ENCODE results near the gene RETREG1.

RETREG1 gene

GRCh38 chr5:16592255-16592654 lies 24.5 kb downstream of the RETREG1 start:
- Histone ChIP-seq H3K79me1 (ENCODE audit: low read depth, low read length) (no peaks in the 10 kb centered on the region), H2BK5ac (ENCODE audit: low read length) (no peak overlapping the region), H2AFZ (ENCODE audit: low read length) (no peak overlapping the region), H3K4me2 (ENCODE audit: insufficient read depth, low read length, poor library complexity, severe bottlenecking) (no peak overlapping the region), H3K36me3 (replicated peaks in 1 of 2; ENCODE audit: control insufficient read depth in 2 of 2, insufficient read depth in 2 of 2, low read length in 2 of 2) (no peaks in the 10 kb centered on the region), H3K9ac (ENCODE audit: low read depth, low read length, poor library complexity) (no peak overlapping the region), H3K4me3 (ENCODE audit: low read length in 2 of 2) (no peak overlapping the region), H3K4ac (ENCODE audit: low read length) (no peak overlapping the region), H3K4me1 (ENCODE audit: control insufficient read depth in 2 of 2, insufficient read depth in 1 of 2, low read depth in 1 of 2, low read length in 2 of 2) (peaks cover 0 to 5% of the 10 kb centered on the region in 2 donors), H3K23ac (ENCODE audit: low read depth, low read length, poor library complexity) (no peak overlapping the region), H4K8ac (ENCODE audit: low read depth, low read length) (no peak overlapping the region), H3K27me3 (ENCODE audit: control insufficient read depth in 3 of 3, insufficient read depth in 3 of 3, low read depth in 1 of 3, low read length in 3 of 3) (no peaks in the 10 kb centered on the region), H2BK15ac (ENCODE audit: low read length) (no peak overlapping the region), H3K27ac (replicated peaks; ENCODE audit: low read length) (no peak overlapping the region), H2BK12ac (ENCODE audit: low read length) (no peak overlapping the region), H4K91ac (ENCODE audit: low read depth, low read length, poor library complexity) (no peak overlapping the region), H3K14ac (ENCODE audit: low read length) (no peak overlapping the region), H2AK5ac (ENCODE audit: low read depth, low read length) (no peak overlapping the region), H3K9me3 (replicated peaks in 1 of 2; ENCODE audit: control insufficient read depth in 2 of 2, insufficient read depth in 1 of 2, low read depth in 1 of 2, low read length in 2 of 2) (no peaks in the 10 kb centered on the region), H3K18ac (ENCODE audit: low read length) (no peak overlapping the region), H2BK120ac (ENCODE audit: low read depth, low read length) (no peak overlapping the region)
- WGBS, 2 donors (ENCODE audit: extremely low coverage in 2 of 2, insufficient read length in 2 of 2, insufficient replicate concordance in 1 of 2) = no CpG with 5 or more reads among the region's 4 CpGs
- DNase-seq (ENCODE audit: low spot score) = no peak

GRCh38 chr5:16590685-16591084 lies 26.1 kb downstream of the RETREG1 start:
- Histone ChIP-seq H2AK5ac (ENCODE audit: low read depth, low read length) (no peak overlapping the region), H3K79me1 (ENCODE audit: low read depth, low read length) (no peaks in the 10 kb centered on the region), H2BK120ac (ENCODE audit: low read depth, low read length) (no peak overlapping the region), H3K23ac (ENCODE audit: low read depth, low read length, poor library complexity) (no peak overlapping the region), H3K27ac (replicated peaks; ENCODE audit: low read length) (no peak overlapping the region), H2BK12ac (ENCODE audit: low read length) (no peak overlapping the region), H3K4me3 (ENCODE audit: low read length in 2 of 2) (no peak overlapping the region), H4K8ac (ENCODE audit: low read depth, low read length) (no peak overlapping the region), H2BK15ac (ENCODE audit: low read length) (no peak overlapping the region), H3K27me3 (ENCODE audit: control insufficient read depth in 3 of 3, insufficient read depth in 3 of 3, low read depth in 1 of 3, low read length in 3 of 3) (no peaks in the 10 kb centered on the region), H3K4ac (ENCODE audit: low read length) (no peak overlapping the region), H3K4me1 (ENCODE audit: control insufficient read depth in 2 of 2, insufficient read depth in 1 of 2, low read depth in 1 of 2, low read length in 2 of 2) (peaks cover 0 to 3% of the 10 kb centered on the region in 2 donors), H2AFZ (ENCODE audit: low read length) (no peak overlapping the region), H3K4me2 (ENCODE audit: insufficient read depth, low read length, poor library complexity, severe bottlenecking) (no peak overlapping the region), H3K14ac (ENCODE audit: low read length) (no peak overlapping the region), H3K18ac (ENCODE audit: low read length) (peak overlapping the region; percentile 11), H3K9ac (ENCODE audit: low read depth, low read length, poor library complexity) (no peak overlapping the region), H3K9me3 (replicated peaks in 1 of 2; ENCODE audit: control insufficient read depth in 2 of 2, insufficient read depth in 1 of 2, low read depth in 1 of 2, low read length in 2 of 2) (no peaks in the 10 kb centered on the region), H2BK5ac (ENCODE audit: low read length) (no peak overlapping the region), H4K91ac (ENCODE audit: low read depth, low read length, poor library complexity) (no peak overlapping the region), H3K36me3 (replicated peaks in 1 of 2; ENCODE audit: control insufficient read depth in 2 of 2, insufficient read depth in 2 of 2, low read length in 2 of 2) (no peaks in the 10 kb centered on the region)
- no peak for DNase-seq (ENCODE audit: low spot score)
- WGBS, 2 donors (ENCODE audit: extremely low coverage in 2 of 2, insufficient read length in 2 of 2, insufficient replicate concordance in 1 of 2) = no CpG with 5 or more reads among the region's 3 CpGs

GRCh38 chr5:16589658-16590057 lies 27.1 kb downstream of the RETREG1 start:
- DNase-seq (ENCODE audit: low spot score) = no peak
- H2BK5ac ChIP-seq (ENCODE audit: low read length) = no peak overlapping the region
- no peak overlapping the region for H4K8ac ChIP-seq (ENCODE audit: low read depth, low read length)
- no peak overlapping the region for H3K9ac ChIP-seq (ENCODE audit: low read depth, low read length, poor library complexity)
- no peak overlapping the region for H2BK12ac ChIP-seq (ENCODE audit: low read length)
- H3K79me1 ChIP-seq (ENCODE audit: low read depth, low read length) = no peaks in the 10 kb centered on the region
- no peaks in the 10 kb centered on the region for H3K9me3 ChIP-seq (replicated peaks in 1 of 2; ENCODE audit: control insufficient read depth in 2 of 2, insufficient read depth in 1 of 2, low read depth in 1 of 2, low read length in 2 of 2)
- no peak overlapping the region for H3K4me3 ChIP-seq (ENCODE audit: low read length in 2 of 2)
- H4K91ac ChIP-seq (ENCODE audit: low read depth, low read length, poor library complexity) = no peak overlapping the region
- H3K4me2 ChIP-seq (ENCODE audit: insufficient read depth, low read length, poor library complexity, severe bottlenecking) = no peak overlapping the region
- no peak overlapping the region for H2AFZ ChIP-seq (ENCODE audit: low read length)
- H3K23ac ChIP-seq (ENCODE audit: low read depth, low read length, poor library complexity) = no peak overlapping the region
- no peak overlapping the region for H2BK120ac ChIP-seq (ENCODE audit: low read depth, low read length)
- peaks cover 0 to 3% of the 10 kb centered on the region in 2 donors for H3K4me1 ChIP-seq (ENCODE audit: control insufficient read depth in 2 of 2, insufficient read depth in 1 of 2, low read depth in 1 of 2, low read length in 2 of 2)
- H3K27me3 ChIP-seq (ENCODE audit: control insufficient read depth in 3 of 3, insufficient read depth in 3 of 3, low read depth in 1 of 3, low read length in 3 of 3) = no peaks in the 10 kb centered on the region
- WGBS, 2 donors (ENCODE audit: extremely low coverage in 2 of 2, insufficient read length in 2 of 2, insufficient replicate concordance in 1 of 2) = no CpG with 5 or more reads among the region's 3 CpGs
- no peaks in the 10 kb centered on the region for H3K36me3 ChIP-seq (replicated peaks in 1 of 2; ENCODE audit: control insufficient read depth in 2 of 2, insufficient read depth in 2 of 2, low read length in 2 of 2)
- no peak overlapping the region for H3K4ac ChIP-seq (ENCODE audit: low read length)
- H3K14ac ChIP-seq (ENCODE audit: low read length) = no peak overlapping the region
- no peak overlapping the region for H2AK5ac ChIP-seq (ENCODE audit: low read depth, low read length)
- H3K27ac ChIP-seq (replicated peaks; ENCODE audit: low read length) = no peak overlapping the region
- H2BK15ac ChIP-seq (ENCODE audit: low read length) = no peak overlapping the region
- no peak overlapping the region for H3K18ac ChIP-seq (ENCODE audit: low read length)

- no peak for DNase-seq (ENCODE audit: low spot score)
- no peak overlapping the region for H3K27ac ChIP-seq (replicated peaks; ENCODE audit: low read length)
- H3K14ac ChIP-seq (ENCODE audit: low read length) = no peak overlapping the region
- H3K4me3 ChIP-seq (ENCODE audit: low read length in 2 of 2) = no peak overlapping the region
- H4K8ac ChIP-seq (ENCODE audit: low read depth, low read length) = no peak overlapping the region
- H2AK5ac ChIP-seq (ENCODE audit: low read depth, low read length) = no peak overlapping the region
- H3K79me1 ChIP-seq (ENCODE audit: low read depth, low read length) = no peaks in the 10 kb centered on the region
- no peak overlapping the region for H3K23ac ChIP-seq (ENCODE audit: low read depth, low read length, poor library complexity)
- no peak overlapping the region for H2BK5ac ChIP-seq (ENCODE audit: low read length)
- H3K4me1 ChIP-seq (ENCODE audit: control insufficient read depth in 2 of 2, insufficient read depth in 1 of 2, low read depth in 1 of 2, low read length in 2 of 2) = peaks cover 0 to 3% of the 10 kb centered on the region in 2 donors
- H3K4ac ChIP-seq (ENCODE audit: low read length) = no peak overlapping the region
- H3K9ac ChIP-seq (ENCODE audit: low read depth, low read length, poor library complexity) = no peak overlapping the region
- no peak overlapping the region for H2BK12ac ChIP-seq (ENCODE audit: low read length)
- no peak overlapping the region for H4K91ac ChIP-seq (ENCODE audit: low read depth, low read length, poor library complexity)
- H3K36me3 ChIP-seq (replicated peaks in 1 of 2; ENCODE audit: control insufficient read depth in 2 of 2, insufficient read depth in 2 of 2, low read length in 2 of 2) = no peaks in the 10 kb centered on the region
- no peak overlapping the region for H2BK15ac ChIP-seq (ENCODE audit: low read length)
- no peaks in the 10 kb centered on the region for H3K9me3 ChIP-seq (replicated peaks in 1 of 2; ENCODE audit: control insufficient read depth in 2 of 2, insufficient read depth in 1 of 2, low read depth in 1 of 2, low read length in 2 of 2)
- H3K18ac ChIP-seq (ENCODE audit: low read length) = no peak overlapping the region
- H3K27me3 ChIP-seq (ENCODE audit: control insufficient read depth in 3 of 3, insufficient read depth in 3 of 3, low read depth in 1 of 3, low read length in 3 of 3) = no peaks in the 10 kb centered on the region
- no peak overlapping the region for H3K4me2 ChIP-seq (ENCODE audit: insufficient read depth, low read length, poor library complexity, severe bottlenecking)
- no peak overlapping the region for H2BK120ac ChIP-seq (ENCODE audit: low read depth, low read length)
- no peak overlapping the region for H2AFZ ChIP-seq (ENCODE audit: low read length)
- no CpG with 5 or more reads among the region's 10 CpGs for WGBS, 2 donors (ENCODE audit: extremely low coverage in 2 of 2, insufficient read length in 2 of 2, insufficient replicate concordance in 1 of 2)
These were observed 28.2 kb downstream of the RETREG1 start for GRCh38 chr5:16588434-16589214.
